ENCODE results near the gene TMC1. TPM values are rescaled to one million over a fixed set of nuclear protein-coding genes. Genes with fewer than 3 reads are reported as not detected.

TMC1 gene
- total and polyA plus RNA-seq, 2 of the 8 experiments (the other 6 are each of a cell fraction or from before 2014, with no cell fraction given): 0.95 to 0.98 TPM

DNA sequence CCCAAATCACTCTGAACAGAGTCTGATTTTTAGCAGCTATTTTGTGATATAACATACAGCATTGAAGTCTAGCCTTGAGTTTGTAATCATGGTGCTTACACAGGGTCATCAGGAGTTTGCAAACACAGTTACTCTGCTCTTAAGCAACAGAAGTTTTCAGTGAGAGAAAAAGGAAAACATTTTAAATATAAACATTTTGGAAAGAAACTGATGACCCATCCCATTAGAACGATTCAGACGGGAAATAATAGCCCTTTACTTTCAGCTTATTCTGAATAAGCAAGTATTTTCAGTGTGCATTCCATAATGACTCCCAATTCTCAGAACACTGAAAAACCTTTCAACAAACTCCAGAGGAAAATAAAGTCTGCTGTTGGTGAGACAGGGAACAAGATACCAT, 46.7 kb upstream of the TMC1 start (continued):
- TF ChIP-seq, protein P1, sequence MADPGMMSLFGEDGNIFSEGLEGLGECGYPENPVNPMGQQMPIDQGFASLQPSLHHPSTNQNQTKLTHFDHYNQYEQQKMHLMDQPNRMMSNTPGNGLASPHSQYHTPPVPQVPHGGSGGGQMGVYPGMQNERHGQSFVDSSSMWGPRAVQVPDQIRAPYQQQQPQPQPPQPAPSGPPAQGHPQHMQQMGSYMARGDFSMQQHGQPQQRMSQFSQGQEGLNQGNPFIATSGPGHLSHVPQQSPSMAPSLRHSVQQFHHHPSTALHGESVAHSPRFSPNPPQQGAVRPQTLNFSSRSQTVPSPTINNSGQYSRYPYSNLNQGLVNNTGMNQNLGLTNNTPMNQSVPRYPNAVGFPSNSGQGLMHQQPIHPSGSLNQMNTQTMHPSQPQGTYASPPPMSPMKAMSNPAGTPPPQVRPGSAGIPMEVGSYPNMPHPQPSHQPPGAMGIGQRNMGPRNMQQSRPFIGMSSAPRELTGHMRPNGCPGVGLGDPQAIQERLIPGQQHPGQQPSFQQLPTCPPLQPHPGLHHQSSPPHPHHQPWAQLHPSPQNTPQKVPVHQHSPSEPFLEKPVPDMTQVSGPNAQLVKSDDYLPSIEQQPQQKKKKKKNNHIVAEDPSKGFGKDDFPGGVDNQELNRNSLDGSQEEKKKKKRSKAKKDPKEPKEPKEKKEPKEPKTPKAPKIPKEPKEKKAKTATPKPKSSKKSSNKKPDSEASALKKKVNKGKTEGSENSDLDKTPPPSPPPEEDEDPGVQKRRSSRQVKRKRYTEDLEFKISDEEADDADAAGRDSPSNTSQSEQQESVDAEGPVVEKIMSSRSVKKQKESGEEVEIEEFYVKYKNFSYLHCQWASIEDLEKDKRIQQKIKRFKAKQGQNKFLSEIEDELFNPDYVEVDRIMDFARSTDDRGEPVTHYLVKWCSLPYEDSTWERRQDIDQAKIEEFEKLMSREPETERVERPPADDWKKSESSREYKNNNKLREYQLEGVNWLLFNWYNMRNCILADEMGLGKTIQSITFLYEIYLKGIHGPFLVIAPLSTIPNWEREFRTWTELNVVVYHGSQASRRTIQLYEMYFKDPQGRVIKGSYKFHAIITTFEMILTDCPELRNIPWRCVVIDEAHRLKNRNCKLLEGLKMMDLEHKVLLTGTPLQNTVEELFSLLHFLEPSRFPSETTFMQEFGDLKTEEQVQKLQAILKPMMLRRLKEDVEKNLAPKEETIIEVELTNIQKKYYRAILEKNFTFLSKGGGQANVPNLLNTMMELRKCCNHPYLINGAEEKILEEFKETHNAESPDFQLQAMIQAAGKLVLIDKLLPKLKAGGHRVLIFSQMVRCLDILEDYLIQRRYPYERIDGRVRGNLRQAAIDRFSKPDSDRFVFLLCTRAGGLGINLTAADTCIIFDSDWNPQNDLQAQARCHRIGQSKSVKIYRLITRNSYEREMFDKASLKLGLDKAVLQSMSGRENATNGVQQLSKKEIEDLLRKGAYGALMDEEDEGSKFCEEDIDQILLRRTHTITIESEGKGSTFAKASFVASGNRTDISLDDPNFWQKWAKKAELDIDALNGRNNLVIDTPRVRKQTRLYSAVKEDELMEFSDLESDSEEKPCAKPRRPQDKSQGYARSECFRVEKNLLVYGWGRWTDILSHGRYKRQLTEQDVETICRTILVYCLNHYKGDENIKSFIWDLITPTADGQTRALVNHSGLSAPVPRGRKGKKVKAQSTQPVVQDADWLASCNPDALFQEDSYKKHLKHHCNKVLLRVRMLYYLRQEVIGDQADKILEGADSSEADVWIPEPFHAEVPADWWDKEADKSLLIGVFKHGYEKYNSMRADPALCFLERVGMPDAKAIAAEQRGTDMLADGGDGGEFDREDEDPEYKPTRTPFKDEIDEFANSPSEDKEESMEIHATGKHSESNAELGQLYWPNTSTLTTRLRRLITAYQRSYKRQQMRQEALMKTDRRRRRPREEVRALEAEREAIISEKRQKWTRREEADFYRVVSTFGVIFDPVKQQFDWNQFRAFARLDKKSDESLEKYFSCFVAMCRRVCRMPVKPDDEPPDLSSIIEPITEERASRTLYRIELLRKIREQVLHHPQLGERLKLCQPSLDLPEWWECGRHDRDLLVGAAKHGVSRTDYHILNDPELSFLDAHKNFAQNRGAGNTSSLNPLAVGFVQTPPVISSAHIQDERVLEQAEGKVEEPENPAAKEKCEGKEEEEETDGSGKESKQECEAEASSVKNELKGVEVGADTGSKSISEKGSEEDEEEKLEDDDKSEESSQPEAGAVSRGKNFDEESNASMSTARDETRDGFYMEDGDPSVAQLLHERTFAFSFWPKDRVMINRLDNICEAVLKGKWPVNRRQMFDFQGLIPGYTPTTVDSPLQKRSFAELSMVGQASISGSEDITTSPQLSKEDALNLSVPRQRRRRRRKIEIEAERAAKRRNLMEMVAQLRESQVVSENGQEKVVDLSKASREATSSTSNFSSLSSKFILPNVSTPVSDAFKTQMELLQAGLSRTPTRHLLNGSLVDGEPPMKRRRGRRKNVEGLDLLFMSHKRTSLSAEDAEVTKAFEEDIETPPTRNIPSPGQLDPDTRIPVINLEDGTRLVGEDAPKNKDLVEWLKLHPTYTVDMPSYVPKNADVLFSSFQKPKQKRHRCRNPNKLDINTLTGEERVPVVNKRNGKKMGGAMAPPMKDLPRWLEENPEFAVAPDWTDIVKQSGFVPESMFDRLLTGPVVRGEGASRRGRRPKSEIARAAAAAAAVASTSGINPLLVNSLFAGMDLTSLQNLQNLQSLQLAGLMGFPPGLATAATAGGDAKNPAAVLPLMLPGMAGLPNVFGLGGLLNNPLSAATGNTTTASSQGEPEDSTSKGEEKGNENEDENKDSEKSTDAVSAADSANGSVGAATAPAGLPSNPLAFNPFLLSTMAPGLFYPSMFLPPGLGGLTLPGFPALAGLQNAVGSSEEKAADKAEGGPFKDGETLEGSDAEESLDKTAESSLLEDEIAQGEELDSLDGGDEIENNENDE (IDR thresholded peaks at IDR 0.05; ENCODE audit: insufficient replicate concordance, low read length): no peak
- TF ChIP-seq KDM5A (IDR thresholded peaks at IDR 0.05; ENCODE audit: low read length) (no peak), KDM1A (IDR thresholded peaks at IDR 0.05; ENCODE audit: borderline replicate concordance, low read length) (no peak), CREB1 (IDR thresholded peaks at IDR 0.05) (no peak), YY1 (IDR thresholded peaks at IDR 0.05; ENCODE audit: low read depth, low read length) (no peak), SAP30 (IDR thresholded peaks at IDR 0.05; ENCODE audit: insufficient read depth, insufficient replicate concordance, low read length) (no peak)
- TF ChIP-seq, protein P2, sequence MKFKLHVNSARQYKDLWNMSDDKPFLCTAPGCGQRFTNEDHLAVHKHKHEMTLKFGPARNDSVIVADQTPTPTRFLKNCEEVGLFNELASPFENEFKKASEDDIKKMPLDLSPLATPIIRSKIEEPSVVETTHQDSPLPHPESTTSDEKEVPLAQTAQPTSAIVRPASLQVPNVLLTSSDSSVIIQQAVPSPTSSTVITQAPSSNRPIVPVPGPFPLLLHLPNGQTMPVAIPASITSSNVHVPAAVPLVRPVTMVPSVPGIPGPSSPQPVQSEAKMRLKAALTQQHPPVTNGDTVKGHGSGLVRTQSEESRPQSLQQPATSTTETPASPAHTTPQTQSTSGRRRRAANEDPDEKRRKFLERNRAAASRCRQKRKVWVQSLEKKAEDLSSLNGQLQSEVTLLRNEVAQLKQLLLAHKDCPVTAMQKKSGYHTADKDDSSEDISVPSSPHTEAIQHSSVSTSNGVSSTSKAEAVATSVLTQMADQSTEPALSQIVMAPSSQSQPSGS (IDR thresholded peaks at IDR 0.05; ENCODE audit: low read length): no peak

Data from H1 (cell line).